K562 (cell line): ENCODE data around the gene CD82. TPM values are rescaled to one million over a fixed set of nuclear protein-coding genes. Genes with fewer than 3 reads are reported as not detected.
A peak's percentile ranks its signal among the peaks of the same experiment; 100 is the strongest.

Experiments used
- ATAC-seq: fragments of 200-7000 bp; cut with Tn5 transposase; 3 replicates; pipeline ENCODE4 v1.9.1; 2020; ENCODE audit warnings: moderate library complexity
- BruUV-seq: library from RNA; stranded (reverse); fragments of 400-500 nt; replicated peaks from 2 replicates; lab custom pipeline; 2021; lab: Mats Ljungman, UMichigan
- CTCF ChIA-PET: fragments of 300-600 bp; formaldehyde crosslinking; extraction: SDS; loops from one replicate; lab custom pipeline; 2021; ENCODE audit warnings: low intra/inter-chr PET ratio; lab: Yijun Ruan, JAX
- POLR2A ChIA-PET: fragments of 300-600, 350-650 bp; sonication (Branson Sonifier 250); formaldehyde crosslinking; extraction: SDS; loops from one replicate; lab custom pipeline; 2021; ENCODE audit warnings: antibody characterized with exemption, inconsistent platforms; lab: Yijun Ruan, JAX
- DNase-seq, 4 experiments: peaks; one replicate each; pipeline versions ENCODE4 v3.0.0 to v3.0.0-alpha.2; 2011 to 2018; ENCODE audit warnings: low spot score in 3 of 4, mixed read lengths in 3 of 4; ENCODE audit errors: extremely low read depth in 1 of 4
- FAIRE-seq: peaks from 2 replicates; lab custom pipeline; 2011; peaks lifted over from hg19 to GRCh38; lab: Jason Lieb, UNC
- H2AFZ ChIP-seq: 2 replicates; pipeline ENCODE4 v1.6.0; 2011; ENCODE audit warnings: low read depth, low read length, control low read depth, inconsistent platforms
- H3K27ac ChIP-seq: fragments of 200-600 bp; 3 replicates; pipeline ENCODE4 v1.8.0; 2011; ENCODE audit warnings: low read depth, mild to moderate bottlenecking, control low read depth, inconsistent platforms, low read length, moderate library complexity, mixed read lengths; ENCODE audit errors: extremely low read depth
- H3K27me3 ChIP-seq, 2 experiments: fragments of 300-600 bp in 1 of 2; 2 replicates in 1 of 2; 3 replicates in 1 of 2; pipeline versions ENCODE4 v1.6.0 to v1.8.0; 2011; ENCODE audit warnings: inconsistent platforms in 2 of 2, low read length in 2 of 2, mild to moderate bottlenecking in 1 of 2, mixed read lengths in 1 of 2, moderate library complexity in 1 of 2; ENCODE audit not compliant: control insufficient read depth in 2 of 2, insufficient read depth in 2 of 2
- H3K36me3 ChIP-seq: fragments of 300-600 bp; 3 replicates; pipeline ENCODE4 v1.8.0; 2011; ENCODE audit warnings: mild to moderate bottlenecking, low read length, inconsistent platforms; ENCODE audit not compliant: control insufficient read depth, insufficient read depth
- H3K4me1 ChIP-seq, 2 experiments: fragments of 200-600 bp in 1 of 2; replicated peaks in 1 of 2; 2 replicates in 1 of 2; 3 replicates in 1 of 2; pipeline versions ENCODE4 v1.5.1 to v1.8.0; 2011; ENCODE audit warnings: inconsistent platforms in 2 of 2, low read length in 2 of 2, mild to moderate bottlenecking in 1 of 2, mixed read lengths in 1 of 2, moderate library complexity in 1 of 2; ENCODE audit not compliant: control insufficient read depth in 2 of 2, insufficient read depth in 2 of 2
- H3K4me2 ChIP-seq: 2 replicates; pipeline ENCODE4 v1.6.1; 2011; ENCODE audit warnings: low read length, control low read depth, inconsistent platforms, mixed read lengths; ENCODE audit not compliant: insufficient read depth
- H3K4me3 ChIP-seq: fragments of 200-600 bp; sonication (generic), shearing (Covaris generic); 2 replicates; pipeline ENCODE4 v1.5.1; 2016; ENCODE audit warnings: control low read depth, inconsistent platforms
- H3K79me2 ChIP-seq: fragments of 200-600 bp; 3 replicates; pipeline ENCODE4 v1.8.0; 2011; ENCODE audit warnings: low read length, inconsistent platforms; ENCODE audit not compliant: control insufficient read depth, insufficient read depth
- H3K9ac ChIP-seq, 2 experiments: 2 replicates each; pipeline versions ENCODE4 v1.6.0 to v1.6.1; 2011; ENCODE audit warnings: low read depth in 2 of 2, low read length in 2 of 2, control low read depth in 1 of 2, inconsistent platforms in 1 of 2, mild to moderate bottlenecking in 1 of 2, mixed read lengths in 1 of 2; ENCODE audit not compliant: insufficient read depth in 1 of 2
- H3K9me1 ChIP-seq: one replicate; pipeline ENCODE4 v1.6.0; 2011; ENCODE audit warnings: inconsistent platforms, mild to moderate bottlenecking, low read length, moderate library complexity; ENCODE audit not compliant: control insufficient read depth, insufficient read depth
- H3K9me3 ChIP-seq: replicated peaks from 2 replicates; pipeline ENCODE4 v1.5.1; 2011; ENCODE audit warnings: low read depth, low read length, inconsistent platforms; ENCODE audit not compliant: control insufficient read depth, insufficient read depth
- H4K20me1 ChIP-seq: replicated peaks from 2 replicates; pipeline ENCODE4 v1.6.1; 2011; ENCODE audit warnings: low read length, inconsistent platforms, mixed read lengths; ENCODE audit not compliant: control insufficient read depth, insufficient read depth
- BRCA1 ChIP-seq, 2 experiments: fragments of 450-650 bp in 1 of 2; sonication (generic) in 1 of 2; formaldehyde crosslinking in 1 of 2; IDR thresholded peaks; 2 replicates each; pipeline versions ENCODE4 v1.5.0 to v1.6.1; 2017 to 2020; ENCODE audit warnings: mild to moderate bottlenecking in 1 of 2, missing genetic modification reagents in 1 of 2
- CREB3 ChIP-seq: fragments of 450-650 bp; conservative IDR thresholded peaks from 2 replicates; pipeline ENCODE4 v1.6.1; 2016; ENCODE audit warnings: missing genetic modification characterization, low read depth, mild to moderate bottlenecking, missing compliant biosample characterization, moderate library complexity
- CREBBP ChIP-seq: IDR thresholded peaks from one replicate; pipeline ENCODE4 v1.6.1; 2012; ENCODE audit warnings: low read depth, mild to moderate bottlenecking, control low read depth, inconsistent platforms, low read length
- DLX4 ChIP-seq: fragments of 250-450 bp; sonication (Bioruptor Pico); IDR thresholded peaks from 2 replicates; pipeline ENCODE4 v1.6.1; 2021; ENCODE audit warnings: mild to moderate bottlenecking
- NR4A1 ChIP-seq, 2 experiments: fragments of 250-450 bp in 1 of 2; fragments of 450-650 bp in 1 of 2; sonication (Bioruptor Pico) in 1 of 2; IDR thresholded peaks; 2 replicates each; pipeline versions ENCODE4 v1.4.0 to v1.6.1; 2016 to 2020; ENCODE audit warnings: mild to moderate bottlenecking in 2 of 2, missing compliant biosample characterization in 1 of 2, missing genetic modification characterization in 1 of 2, moderate library complexity in 1 of 2
- PHB2 ChIP-seq: fragments of 450-650 bp; IDR thresholded peaks from 2 replicates; pipeline ENCODE4 v1.6.1; 2017; ENCODE audit warnings: low read depth
- PHF21A ChIP-seq: fragments of 450-650 bp; IDR thresholded peaks from 2 replicates; pipeline ENCODE4 v1.6.1; 2017; ENCODE audit warnings: low read depth, borderline replicate concordance
- SMARCE1 ChIP-seq: fragments of 450-650 bp; IDR thresholded peaks from 2 replicates; pipeline ENCODE4 v1.7.1; 2016; ENCODE audit warnings: mild to moderate bottlenecking
- THRB ChIP-seq: fragments of 450-650 bp; formaldehyde crosslinking; conservative IDR thresholded peaks from 2 replicates; pipeline ENCODE4 v1.4.0; 2022; ENCODE audit warnings: mild to moderate bottlenecking, missing genetic modification characterization
- ZBTB1 ChIP-seq: sonication (generic); formaldehyde crosslinking; IDR thresholded peaks from 2 replicates; pipeline ENCODE4 v1.8.1; 2023; ENCODE audit warnings: missing genetic modification reagents, low read depth, mild to moderate bottlenecking, borderline replicate concordance
- ZNF121 ChIP-seq: sonication (generic); formaldehyde crosslinking; conservative IDR thresholded peaks from 2 replicates; pipeline ENCODE4 v1.8.0; 2022; ENCODE audit warnings: missing genetic modification reagents
- ZNF3 ChIP-seq: fragments of 250-450 bp; sonication (Bioruptor Pico); IDR thresholded peaks from 2 replicates; pipeline ENCODE4 v1.5.0; 2021; ENCODE audit warnings: mild to moderate bottlenecking, moderate library complexity
- ZNF511 ChIP-seq: sonication (generic); formaldehyde crosslinking; IDR thresholded peaks from 2 replicates; pipeline ENCODE4 v1.8.0; 2022; ENCODE audit warnings: mild to moderate bottlenecking, missing genetic modification reagents
- ZNF77 ChIP-seq: fragments of 250-450 bp; sonication (Bioruptor Pico); IDR thresholded peaks from 2 replicates; pipeline ENCODE4 v1.5.0; 2020
- WGBS: fragments of 100-300 bp; shearing (Covaris generic); methylation state at CpG from one replicate; pipeline ENCODE4 v1.1.6; 2016; ENCODE audit warnings: low coverage, mixed read lengths; ENCODE audit not compliant: insufficient coverage; ENCODE audit errors: missing lambda C conversion rate; 5-methylcytosine and 5-hydroxymethylcytosine counted together
- in situ Hi-C: fragments of 300-500 bp; cut with MboI; formaldehyde crosslinking; loops from 4 replicates; pipeline ENCODE4 v1.15.0; 2018; ENCODE audit warnings: inconsistent platforms, mixed read lengths
- intact Hi-C: fragments of 100-400 bp; cut with micrococcal nuclease; formaldehyde crosslinking; loops from 2 replicates; pipeline ENCODE4 v1.14.2; 2022
- polyA plus RNA-seq, 8 experiments: library from polyadenylated mRNA; depleted of rRNA in 4 of 8; stranded (reverse) in 5 of 8; unstranded in 3 of 8; fragments of >200 nt; fragmentation: Nextera tagmentation in 2 of 8; fragmentation: Illumina TruSeq in 1 of 8; extraction: Ambion mirVana in 2 of 8; extraction: Trizol in 1 of 8; gene quantifications; 2 replicates each; pipeline versions ENCODE4 v1.2.1 to v1.2.3, GENCODE V29; 2011 to 2014; ENCODE audit warnings: inconsistent platforms in 1 of 8, missing spikeins in 1 of 8
- total RNA-seq, 7 experiments: library from RNA; depleted of rRNA in 6 of 7; stranded (reverse); fragments of >200 nt in 6 of 7; fragmentation: Illumina TruSeq in 2 of 7; extraction: Trizol in 2 of 7; gene quantifications; 2 replicates each; pipeline versions ENCODE4 v1.2.1 to v1.2.3, GENCODE V29; 2011 to 2021; ENCODE audit warnings: low replicate concordance in 1 of 7
- TF ChIP-seq, protein P1 (sequence below): fragments of 450-650 bp; formaldehyde crosslinking; IDR thresholded peaks from 2 replicates; pipeline ENCODE4 v1.4.0; 2020; ENCODE audit warnings: mild to moderate bottlenecking, moderate library complexity

Gene CD82
- total and polyA plus RNA-seq, 9 of the 15 experiments (the other 6 are each of a cell fraction or from before 2014, with no cell fraction given), result 0.27 to 9.4 (median 3.0) TPM

DNA sequence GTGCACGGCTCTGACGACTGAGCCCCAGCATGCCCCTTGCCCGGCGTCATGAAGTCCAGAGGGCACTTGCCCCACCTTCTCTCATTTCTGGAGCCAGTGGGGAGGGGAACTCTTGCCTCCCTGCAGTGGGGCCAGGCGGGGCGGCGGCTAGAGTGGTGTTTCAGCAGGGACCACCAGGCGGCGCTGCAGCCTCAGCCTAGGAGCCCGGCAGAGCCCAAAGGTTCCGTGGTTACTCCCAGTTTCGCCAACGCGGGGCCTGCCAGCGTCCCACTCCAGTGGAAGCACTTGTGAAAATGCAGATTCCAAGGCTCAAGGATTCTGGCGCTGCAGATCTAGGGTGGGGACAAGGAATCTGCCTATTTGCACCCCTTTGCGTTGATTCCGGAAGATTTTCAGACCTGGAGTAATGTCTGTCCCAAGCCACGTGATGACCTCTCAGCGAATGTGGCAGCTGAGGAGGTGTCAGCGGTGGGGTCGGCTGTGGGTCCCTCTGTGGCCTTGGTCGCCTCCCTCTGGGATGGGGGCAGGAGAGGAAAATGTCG is 55.7 kb downstream of the CD82 start (continued):
- TF ChIP-seq BRCA1 (IDR thresholded peaks at IDR 0.05), result no peak
- TF ChIP-seq BRCA1 (CRISPR knock-in tag; IDR thresholded peaks at IDR 0.05), result no peak
- no peak for TF ChIP-seq NR4A1 (CRISPR knock-in tag; IDR thresholded peaks at IDR 0.05)
- 0 out of 2 replicates have a peak, but pooled peaks have one; percentile 43 for TF ChIP-seq NR4A1 (tag; IDR thresholded peaks at IDR 0.05)
- no peak for TF ChIP-seq DLX4 (CRISPR knock-in tag)
- TF ChIP-seq, protein P1, sequence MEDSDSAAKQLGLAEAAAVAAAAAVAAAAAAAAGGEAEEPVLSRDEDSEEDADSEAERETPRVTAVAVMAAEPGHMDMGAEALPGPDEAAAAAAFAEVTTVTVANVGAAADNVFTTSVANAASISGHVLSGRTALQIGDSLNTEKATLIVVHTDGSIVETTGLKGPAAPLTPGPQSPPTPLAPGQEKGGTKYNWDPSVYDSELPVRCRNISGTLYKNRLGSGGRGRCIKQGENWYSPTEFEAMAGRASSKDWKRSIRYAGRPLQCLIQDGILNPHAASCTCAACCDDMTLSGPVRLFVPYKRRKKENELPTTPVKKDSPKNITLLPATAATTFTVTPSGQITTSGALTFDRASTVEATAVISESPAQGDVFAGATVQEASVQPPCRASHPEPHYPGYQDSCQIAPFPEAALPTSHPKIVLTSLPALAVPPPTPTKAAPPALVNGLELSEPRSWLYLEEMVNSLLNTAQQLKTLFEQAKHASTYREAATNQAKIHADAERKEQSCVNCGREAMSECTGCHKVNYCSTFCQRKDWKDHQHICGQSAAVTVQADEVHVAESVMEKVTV, result peak; percentile 96

GRCh38 chr11:44621784-44622183 is 56.3 kb downstream of the CD82 start:
- in situ Hi-C loops (loop anchor here (5.0 kb wide), 1 partner anchor 291 kb away; no protein-coding TSS in a partner anchor), intact Hi-C loops (loop anchor here (1.0 to 5.0 kb wide), 4 partner anchors 76 to 481 kb away; no protein-coding TSS in a partner anchor)
- Histone ChIP-seq H3K27me3 (peaks cover 0 to 22% of the 10 kb centered on the region in 2 experiments; a peak in 2 of 5 replicates), H4K20me1 (peaks cover 4% of the 10 kb centered on the region), H3K79me2 (no peaks in the 10 kb centered on the region), H3K36me3 (no peaks in the 10 kb centered on the region), H3K9me1 (peaks cover 7% of the 10 kb centered on the region), H2AFZ (peak overlapping the region; percentile 87; the same call in 1 of the 2 replicates), H3K9me3 (no peaks in the 10 kb centered on the region), H3K4me2 (peak overlapping the region; percentile 71), H3K4me1 (peaks cover 0 to 26% of the 10 kb centered on the region in 2 experiments; a peak in 3 of 5 replicates), H3K9ac (no peak overlapping the region; a peak in 1 of 4 replicates), H3K4me3 (no peak overlapping the region), H3K27ac (no peak overlapping the region)
- 32% methylated on average over 7 of the region's 8 CpGs for WGBS
- FAIRE-seq (no peak), ATAC-seq (no peak), DNase-seq (no peak)
- ChIA-PET POLR2A (interaction anchor here (0.6 to 1.1 kb wide), 2 partner anchors 241 to 290 kb away, joined by 3 to 4 read pairs; no protein-coding TSS in a partner anchor), CTCF (interaction anchor here (0.6 to 2.4 kb wide), 9 partner anchors 65 to 481 kb away, joined by 3 to 42 read pairs (median 4); no protein-coding TSS in a partner anchor)
- BruUV-seq, result no TSS peak
- TF ChIP-seq THRB (no peak), PHF21A (no peak), SMARCE1 (no peak), ZNF121 (CRISPR knock-in tag) (no peak), PHB2 (no peak), ZBTB1 (CRISPR knock-in tag) (no peak), ZNF77 (CRISPR knock-in tag) (no peak), ZNF511 (no peak), CREBBP (no peak), CREB3 (tag) (no peak), ZNF3 (CRISPR knock-in tag) (no peak)
